Kidney (tissue), 14 donors: ENCODE data around the gene ZNF232. TPM values are rescaled to one million over a fixed set of nuclear protein-coding genes. Genes with fewer than 3 reads are reported as not detected.
A peak's percentile ranks its signal among the peaks of the same experiment; 100 is the strongest.
"Not testable (repeated sequence)": the region's sequence is repeated elsewhere in the genome, so short reads cannot be mapped to it uniquely, and the experiment has no call there.

Source experiments
- DNase-seq, 5 donors: peaks; one replicate each; pipeline ENCODE4 v3.0.0-alpha.2; 2013 to 2020
- FAIRE-seq: peaks from 2 replicates; lab custom pipeline; 2012; peaks lifted over from hg19 to GRCh38; lab: Jason Lieb, UNC
- H3K27ac ChIP-seq, 2 donors: one replicate each; pipeline ENCODE4 v1.7.0; 2013; ENCODE audit warnings: low read depth in 2 of 2, low read length in 2 of 2, inconsistent platforms in 1 of 2
- H3K27me3 ChIP-seq: one replicate; pipeline ENCODE4 v1.7.1; 2013; ENCODE audit warnings: low read length, inconsistent platforms; ENCODE audit not compliant: control insufficient read depth, insufficient read depth
- H3K36me3 ChIP-seq, 3 donors: one replicate each; pipeline versions ENCODE4 v1.7.0 to v1.7.1; 2013; ENCODE audit warnings: low read length in 3 of 3, control low read depth in 1 of 3, inconsistent platforms in 1 of 3; ENCODE audit not compliant: insufficient read depth in 3 of 3, control insufficient read depth in 2 of 3
- H3K4me1 ChIP-seq, 3 donors: one replicate each; pipeline versions ENCODE4 v1.7.0 to v1.7.1; 2013; ENCODE audit warnings: low read length in 3 of 3, inconsistent platforms in 1 of 3, low read depth in 1 of 3; ENCODE audit not compliant: control insufficient read depth in 2 of 3, insufficient read depth in 2 of 3
- H3K4me3 ChIP-seq, 3 donors: one replicate each; pipeline versions ENCODE4 v1.7.0 to v1.8.1; 2013; ENCODE audit warnings: low read length in 3 of 3, control low read depth in 1 of 3, inconsistent platforms in 1 of 3
- H3K9ac ChIP-seq, 3 donors: one replicate each; pipeline versions ENCODE4 v1.7.0 to v1.7.1; 2013; ENCODE audit warnings: low read length in 3 of 3, control low read depth in 1 of 3, inconsistent platforms in 1 of 3
- H3K9me3 ChIP-seq, 3 donors: one replicate each; pipeline versions ENCODE4 v1.7.0 to v1.7.1; 2013; ENCODE audit warnings: low read length in 3 of 3, control low read depth in 1 of 3, inconsistent platforms in 1 of 3; ENCODE audit not compliant: control insufficient read depth in 2 of 3, insufficient read depth in 1 of 3
- CTCF ChIP-seq: IDR thresholded peaks from 3 replicates; pipeline ENCODE4 v1.5.1; 2012; ENCODE audit warnings: mild to moderate bottlenecking, moderate library complexity, borderline replicate concordance; ENCODE audit not compliant: insufficient read depth; ENCODE audit errors: extremely low read depth
- intact Hi-C: fragments of 100-400 bp; cut with DNase I; formaldehyde crosslinking; loops from one replicate; pipeline ENCODE4 v1.11.1; 2022
- polyA plus RNA-seq: library from polyadenylated mRNA; stranded (reverse); fragments of 350-450 nt; fragmentation: Illumina TruSeq; extraction: RNeasy Lipid Tissue Mini Kit (QIAGEN cat#74804); gene quantifications from one replicate; pipeline ENCODE4 v1.2.3, GENCODE V29; 2014; ENCODE audit warnings: low read depth, low replicate concordance; ENCODE audit not compliant: insufficient read depth
- total RNA-seq: library from RNA; stranded (reverse); fragmentation: NEBNext Ultra II Directional; extraction: Animal tissue kit (Norgen Biotek cat#: 25700); gene quantifications from one replicate; pipeline ENCODE4 v1.2.1, GENCODE V29; 2021
- donor health status: control.
- donor health status: control.
- donor health status: control.
- donor health status: control.
- donor health status: control.
- donor health status: DM: yes; HTN: yes; CAD: no.
- donor health status: Normal renal cell carcinoma (clear cell type).

Gene ZNF232
- total and polyA plus RNA-seq, 2 donors from 2014 or later: 6.9 to 8.0 TPM

- H3K27ac ChIP-seq: no peak overlapping the region
- intact Hi-C loops: no loop called here
- H3K4me3 ChIP-seq: no peak overlapping the region
- peak in 1 of 5 donors; percentile 11 for DNase-seq
- FAIRE-seq: no peak
- H3K4me1 ChIP-seq: no peaks in the 10 kb centered on the region
- no peak overlapping the region for H3K9ac ChIP-seq
- H3K27me3 ChIP-seq: no peaks in the 10 kb centered on the region
- no peaks in the 10 kb centered on the region for H3K9me3 ChIP-seq
- TF ChIP-seq CTCF: no peak
- H3K36me3 ChIP-seq: no peaks in the 10 kb centered on the region
These were observed 17.3 kb upstream of the ZNF232 start for GRCh38 chr17:5128905-5129535.

- intact Hi-C loops, FAIRE-seq: not testable (repeated sequence)
These were observed 16.7 kb upstream of the ZNF232 start for GRCh38 chr17:5128387-5128786.

GRCh38 chr17:5127910-5128309 is 16.2 kb upstream of the ZNF232 start:
- intact Hi-C loops: no loop called here
- no peaks in the 10 kb centered on the region for H3K4me1 ChIP-seq
- no peak overlapping the region for H3K9ac ChIP-seq
- no peak for FAIRE-seq
- no peaks in the 10 kb centered on the region for H3K27me3 ChIP-seq
- H3K9me3 ChIP-seq: no peaks in the 10 kb centered on the region
- H3K4me3 ChIP-seq: no peak overlapping the region
- no peak for TF ChIP-seq CTCF
- no peak overlapping the region for H3K27ac ChIP-seq
- DNase-seq: peak in 2 of 5 donors; percentile 18
- H3K36me3 ChIP-seq: no peaks in the 10 kb centered on the region

More at GRCh38 chr17:5128387-5128786, 16.7 kb upstream of the ZNF232 start:
- H3K9ac ChIP-seq, H3K27me3 ChIP-seq, H3K27ac ChIP-seq, H3K4me1 ChIP-seq, H3K9me3 ChIP-seq, H3K36me3 ChIP-seq, H3K4me3 ChIP-seq: not testable (repeated sequence)
- peak in 2 of 5 donors; percentile 9 to 33 for DNase-seq

- no peak for FAIRE-seq
- no peak for TF ChIP-seq CTCF
- Histone ChIP-seq H3K4me3 (no peak overlapping the region), H3K27ac (no peak overlapping the region), H3K9ac (no peak overlapping the region), H3K9me3 (no peaks in the 10 kb centered on the region), H3K4me1 (no peaks in the 10 kb centered on the region), H3K27me3 (no peaks in the 10 kb centered on the region), H3K36me3 (no peaks in the 10 kb centered on the region)
- peak in 3 of 5 donors; percentile 6 to 45 (median 36) for DNase-seq
- intact Hi-C loops: no loop called here
These were observed 15.2 kb upstream of the ZNF232 start for GRCh38 chr17:5126719-5127488.

GRCh38 chr17:5124896-5125295 is 13.2 kb upstream of the ZNF232 start:
- DNase-seq: peak in 1 of 5 donors; percentile 4
- H3K36me3 ChIP-seq, H3K4me3 ChIP-seq, H3K4me1 ChIP-seq, H3K9me3 ChIP-seq, intact Hi-C loops, H3K27ac ChIP-seq, FAIRE-seq, H3K27me3 ChIP-seq, H3K9ac ChIP-seq: not testable (repeated sequence)
